Chondrocyte (in vitro differentiated cells): Measurements from ENCODE around the gene MFNG. TPM values are rescaled to one million over a fixed set of nuclear protein-coding genes. Genes with fewer than 3 reads are reported as not detected.

Experiments used
- DNase-seq: peaks from one replicate; pipeline ENCODE4 v3.0.0; 2021; ENCODE audit warnings: mixed read lengths, low spot score
- H3K27ac Mint-ChIP-seq: one replicate; pipeline ENCODE4 v1.8.0; 2021; ENCODE audit warnings: mild to moderate bottlenecking, moderate library complexity, mixed read lengths; ENCODE audit not compliant: unreplicated experiment
- H3K27me3 Mint-ChIP-seq: 2 replicates; pipeline ENCODE4 v1.8.0; 2021; ENCODE audit warnings: low read depth, mixed read lengths
- H3K36me3 Mint-ChIP-seq: 2 replicates; pipeline ENCODE4 v1.8.0; 2021; ENCODE audit warnings: low read depth, mixed read lengths
- H3K4me1 Mint-ChIP-seq: 2 replicates; pipeline ENCODE4 v1.8.0; 2021; ENCODE audit warnings: low read depth, mild to moderate bottlenecking, mixed read lengths
- H3K4me3 Mint-ChIP-seq: one replicate; pipeline ENCODE4 v1.8.0; 2021; ENCODE audit warnings: mild to moderate bottlenecking, moderate library complexity, mixed read lengths; ENCODE audit not compliant: unreplicated experiment
- H3K9me3 Mint-ChIP-seq: 2 replicates; pipeline ENCODE4 v1.8.0; 2021; ENCODE audit warnings: low read depth, mixed read lengths
- total RNA-seq: library from RNA; stranded (reverse); gene quantifications from 3 replicates; pipeline ENCODE4 v1.2.1, GENCODE V29; 2021
- TF ChIP-seq, protein P1 (sequence below): fragments of 200-600 bp; sonication (generic); IDR thresholded peaks from 2 replicates; pipeline ENCODE4 v1.5.0; 2021; ENCODE audit warnings: antibody characterized with exemption, mild to moderate bottlenecking, moderate library complexity

The MFNG gene
- total RNA-seq, 1 donor from 2014 or later = 1.1 TPM

- DNase-seq = no peak
- Mint-ChIP-seq H3K9me3 (no peaks in the 10 kb centered on the region), H3K27ac (no peak overlapping the region), H3K4me3 (no peak overlapping the region), H3K36me3 (no peaks in the 10 kb centered on the region), H3K27me3 (peaks cover 2% of the 10 kb centered on the region), H3K4me1 (peaks cover 9% of the 10 kb centered on the region)
- TF ChIP-seq, protein P1, sequence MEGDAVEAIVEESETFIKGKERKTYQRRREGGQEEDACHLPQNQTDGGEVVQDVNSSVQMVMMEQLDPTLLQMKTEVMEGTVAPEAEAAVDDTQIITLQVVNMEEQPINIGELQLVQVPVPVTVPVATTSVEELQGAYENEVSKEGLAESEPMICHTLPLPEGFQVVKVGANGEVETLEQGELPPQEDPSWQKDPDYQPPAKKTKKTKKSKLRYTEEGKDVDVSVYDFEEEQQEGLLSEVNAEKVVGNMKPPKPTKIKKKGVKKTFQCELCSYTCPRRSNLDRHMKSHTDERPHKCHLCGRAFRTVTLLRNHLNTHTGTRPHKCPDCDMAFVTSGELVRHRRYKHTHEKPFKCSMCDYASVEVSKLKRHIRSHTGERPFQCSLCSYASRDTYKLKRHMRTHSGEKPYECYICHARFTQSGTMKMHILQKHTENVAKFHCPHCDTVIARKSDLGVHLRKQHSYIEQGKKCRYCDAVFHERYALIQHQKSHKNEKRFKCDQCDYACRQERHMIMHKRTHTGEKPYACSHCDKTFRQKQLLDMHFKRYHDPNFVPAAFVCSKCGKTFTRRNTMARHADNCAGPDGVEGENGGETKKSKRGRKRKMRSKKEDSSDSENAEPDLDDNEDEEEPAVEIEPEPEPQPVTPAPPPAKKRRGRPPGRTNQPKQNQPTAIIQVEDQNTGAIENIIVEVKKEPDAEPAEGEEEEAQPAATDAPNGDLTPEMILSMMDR = no peak
Observed at GRCh38 chr22:37480387-37481346, 5.5 kb downstream of the MFNG start.

GRCh38 chr22:37479196-37479595, 7.0 kb downstream of the MFNG start:
- Mint-ChIP-seq H3K27ac (no peak overlapping the region), H3K36me3 (no peaks in the 10 kb centered on the region), H3K4me3 (no peak overlapping the region), H3K9me3 (no peaks in the 10 kb centered on the region), H3K27me3 (peaks cover 2% of the 10 kb centered on the region), H3K4me1 (peaks cover 9% of the 10 kb centered on the region)
- TF ChIP-seq, protein P1 = no peak
- no peak for DNase-seq

DNA sequence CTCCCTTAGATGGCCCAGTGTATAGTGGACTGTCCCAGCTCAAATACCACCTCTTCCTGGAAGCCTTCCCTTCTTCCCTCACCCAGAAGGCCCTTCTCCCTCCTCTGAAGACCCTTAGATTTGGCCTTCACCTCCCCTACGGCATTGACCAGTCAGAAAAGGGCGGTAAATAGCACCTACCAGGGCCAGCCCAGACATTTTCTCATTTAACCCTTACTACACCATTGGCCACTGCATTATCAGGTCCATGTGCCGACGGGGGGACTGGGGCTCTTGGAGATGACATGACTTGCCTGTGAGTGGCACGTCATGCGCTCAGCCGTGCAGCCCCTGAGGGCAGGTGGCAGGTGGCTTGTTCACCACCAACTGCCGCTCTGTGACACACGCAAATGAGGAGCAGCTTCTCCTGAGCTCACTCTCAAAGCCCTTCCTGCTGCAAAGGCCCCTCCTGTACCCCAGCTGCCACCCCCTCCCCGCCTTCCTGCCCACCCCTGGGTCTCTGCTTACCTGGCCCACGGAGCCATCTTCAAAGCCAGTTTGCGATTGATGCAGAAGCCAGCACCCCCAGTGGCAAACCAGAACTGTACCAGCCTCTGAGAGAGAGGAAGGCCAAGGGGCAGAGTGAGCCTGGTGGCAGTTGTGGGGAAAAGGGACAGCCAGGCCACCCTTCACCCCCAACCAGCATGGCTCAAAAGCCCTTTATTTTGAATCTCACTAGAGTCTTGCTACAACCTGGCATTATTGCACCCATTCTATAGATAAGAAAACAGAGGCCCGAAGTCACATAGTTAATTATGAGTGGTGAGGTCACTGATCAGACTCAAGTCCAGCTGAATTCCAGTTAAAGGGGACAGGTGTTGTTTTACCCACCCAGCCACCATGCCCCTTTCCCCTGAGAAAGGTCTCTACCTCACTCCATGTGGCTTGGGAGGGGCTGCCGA, 9.5 kb downstream of the MFNG start:
- TF ChIP-seq, protein P1 = no peak
- Mint-ChIP-seq H3K4me3 (no peak overlapping the region), H3K36me3 (no peaks in the 10 kb centered on the region), H3K4me1 (no peaks in the 10 kb centered on the region), H3K27ac (no peak overlapping the region), H3K9me3 (no peaks in the 10 kb centered on the region), H3K27me3 (peaks cover 6% of the 10 kb centered on the region)
- no peak for DNase-seq

- H3K9me3 Mint-ChIP-seq = no peaks in the 10 kb centered on the region
- H3K4me3 Mint-ChIP-seq = no peak overlapping the region
- peaks cover 10% of the 10 kb centered on the region for H3K27me3 Mint-ChIP-seq
- no peak overlapping the region for H3K27ac Mint-ChIP-seq
- no peak for DNase-seq
- TF ChIP-seq, protein P1 = no peak
- H3K36me3 Mint-ChIP-seq = no peaks in the 10 kb centered on the region
- no peaks in the 10 kb centered on the region for H3K4me1 Mint-ChIP-seq
Observed at GRCh38 chr22:37474447-37475090, 11.6 kb downstream of the MFNG start.
